OCI-LY3 (cell line): ENCODE data around the gene PPP2R5C.

Experiments used
- H2AFZ ChIP-seq: fragments of 200-600, 300-600 bp; shearing (Covaris generic); 2 replicates; pipeline ENCODE4 v1.6.0; 2014; ENCODE audit warnings: antibody characterized with exemption, low read depth, low read length
- H3K27ac ChIP-seq: fragments of 200-600, 300-600 bp; sonication (generic); 2 replicates; pipeline ENCODE4 v1.5.1; 2014; ENCODE audit warnings: mild to moderate bottlenecking, low read length, moderate library complexity, mixed read lengths
- H3K27me3 ChIP-seq: fragments of 200-600, 300-600 bp; sonication (generic); 2 replicates; pipeline ENCODE4 v1.6.1; 2014; ENCODE audit warnings: low read depth, low read length, mixed read lengths
- H3K36me3 ChIP-seq: fragments of 200-600, 300-600 bp; sonication (generic); replicated peaks from 2 replicates; pipeline ENCODE3; 2014; ENCODE audit warnings: low read depth, low read length, mixed read lengths
- H3K4me1 ChIP-seq: fragments of 300-600, 200-600 bp; sonication (generic); 2 replicates; pipeline ENCODE4 v1.6.1; 2014; ENCODE audit warnings: low read length, mixed read lengths
- H3K4me2 ChIP-seq: fragments of 200-600, 300-600 bp; sonication (generic); 2 replicates; pipeline ENCODE4 v1.6.1; 2014; ENCODE audit warnings: low read length, mixed read lengths
- H3K4me3 ChIP-seq: fragments of 300-600, 200-600 bp; sonication (generic); 2 replicates; pipeline ENCODE4 v1.5.1; 2014; ENCODE audit warnings: antibody characterized with exemption, mild to moderate bottlenecking, low read length, moderate library complexity
- H3K79me2 ChIP-seq: fragments of 300-600, 200-600 bp; shearing (Covaris generic); 2 replicates; pipeline ENCODE4 v1.6.1; 2014; ENCODE audit warnings: mild to moderate bottlenecking, low read length, mixed read lengths
- H3K9ac ChIP-seq: fragments of 300-600, 200-600 bp; shearing (Covaris generic); 2 replicates; pipeline ENCODE4 v1.6.0; 2014; ENCODE audit warnings: mild to moderate bottlenecking, low read length, moderate library complexity
- H3K9me3 ChIP-seq: fragments of 200-600, 300-600 bp; shearing (Covaris generic); 2 replicates; pipeline ENCODE4 v1.6.1; 2014; ENCODE audit warnings: low read length, mixed read lengths; ENCODE audit not compliant: insufficient read depth
- H4K20me1 ChIP-seq: fragments of 200-600, 300-600 bp; sonication (generic); 2 replicates; pipeline ENCODE4 v1.6.1; 2016; ENCODE audit warnings: low read length, mixed read lengths; ENCODE audit not compliant: insufficient read depth
- CTCF ChIP-seq: fragments of 200-600, 300-600 bp; sonication (generic); IDR thresholded peaks from 2 replicates; pipeline ENCODE4 v1.5.1; 2014; ENCODE audit warnings: antibody characterized with exemption, low read length, low read depth
- EZH2phosphoT487 ChIP-seq: fragments of 200-600 bp; shearing (Covaris generic); IDR thresholded peaks from 2 replicates; pipeline ENCODE4 v1.6.1; 2018; ENCODE audit warnings: antibody characterized with exemption, mixed run types, low read depth

PPP2R5C gene

DNA sequence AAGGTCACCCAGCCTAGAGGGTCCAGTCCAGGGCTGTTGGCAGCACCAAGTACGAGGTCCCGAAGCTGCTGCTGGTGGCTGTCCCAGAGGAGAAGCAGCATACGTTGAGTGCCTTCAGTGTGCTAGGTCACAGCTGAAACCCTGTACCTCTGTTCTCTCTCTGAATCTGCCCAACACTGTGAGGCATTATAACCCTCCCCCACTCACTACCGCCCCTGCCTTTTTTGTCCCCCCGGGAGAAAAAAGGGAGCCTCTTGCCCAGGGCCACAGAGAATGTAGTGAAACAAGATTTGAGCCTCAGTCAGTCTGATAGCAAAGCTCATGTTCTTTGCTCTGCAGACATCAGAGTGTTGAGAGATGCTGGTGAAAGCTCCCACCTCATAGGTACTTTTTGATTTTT, 53.4 kb downstream of the PPP2R5C start:
- peaks cover 19% of the 10 kb centered on the region for H3K36me3 ChIP-seq
- no peak overlapping the region for H3K4me3 ChIP-seq
- peaks cover 95% of the 10 kb centered on the region for H3K79me2 ChIP-seq
- no peak overlapping the region for H3K9ac ChIP-seq
- H3K27ac ChIP-seq = no peak overlapping the region
- no peaks in the 10 kb centered on the region for H3K27me3 ChIP-seq
- no peak overlapping the region for H2AFZ ChIP-seq
- H4K20me1 ChIP-seq = peaks cover 70% of the 10 kb centered on the region
- H3K4me2 ChIP-seq = no peak overlapping the region
- no peaks in the 10 kb centered on the region for H3K9me3 ChIP-seq
- peaks cover 11% of the 10 kb centered on the region for H3K4me1 ChIP-seq
- no peak for TF ChIP-seq CTCF
- no peak for TF ChIP-seq EZH2phosphoT487

GRCh38 chr14:101815994-101816393, 54.5 kb downstream of the PPP2R5C start:
- Histone ChIP-seq H3K4me2 (no peak overlapping the region), H3K9ac (no peak overlapping the region), H3K4me1 (peaks cover 17% of the 10 kb centered on the region), H3K36me3 (peaks cover 19% of the 10 kb centered on the region), H3K9me3 (no peaks in the 10 kb centered on the region), H3K27me3 (no peaks in the 10 kb centered on the region), H2AFZ (no peak overlapping the region), H3K79me2 (peaks cover 98% of the 10 kb centered on the region), H3K27ac (no peak overlapping the region), H4K20me1 (peaks cover 68% of the 10 kb centered on the region), H3K4me3 (no peak overlapping the region)
- TF ChIP-seq CTCF = no peak
- no peak for TF ChIP-seq EZH2phosphoT487

DNA sequence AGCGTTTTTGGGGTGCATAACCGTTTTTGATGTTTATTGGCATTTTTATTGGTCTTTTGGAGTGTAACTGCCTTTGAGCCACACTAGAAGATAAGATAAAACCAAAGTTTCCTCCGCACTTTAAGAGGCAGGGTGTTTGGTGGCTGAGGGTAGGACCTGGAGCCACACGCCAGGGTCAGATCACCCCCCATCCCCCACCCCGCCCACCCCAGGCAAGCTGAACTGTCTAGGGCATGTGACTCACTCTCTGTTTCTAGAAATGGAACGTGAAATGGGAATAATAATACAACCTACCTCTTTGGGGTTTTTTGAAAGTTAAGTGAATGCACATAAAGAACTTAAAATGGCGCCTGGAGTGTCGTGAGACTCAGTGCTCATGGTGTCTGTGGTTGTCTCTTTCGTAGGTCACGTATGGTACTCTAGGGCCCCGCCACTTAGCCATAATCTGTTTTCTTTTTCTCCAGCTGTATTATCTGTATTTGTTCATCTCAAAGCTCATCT, 56.0 kb downstream of the PPP2R5C start:
- Histone ChIP-seq H3K4me2 (no peak overlapping the region), H4K20me1 (peaks cover 54% of the 10 kb centered on the region), H3K4me1 (peaks cover 18% of the 10 kb centered on the region)

More for the DNA sequence above, 56.0 kb downstream of the PPP2R5C start:
- Histone ChIP-seq H3K4me3 (no peak overlapping the region), H2AFZ (no peak overlapping the region), H3K9ac (no peak overlapping the region), H3K36me3 (peaks cover 19% of the 10 kb centered on the region), H3K79me2 (peaks cover 96% of the 10 kb centered on the region), H3K9me3 (no peaks in the 10 kb centered on the region), H3K27ac (no peak overlapping the region), H3K27me3 (no peaks in the 10 kb centered on the region)
- TF ChIP-seq EZH2phosphoT487 (no peak), CTCF (no peak)
